ENCODE measurements around the gene INTS15.

- no peak for TF ChIP-seq CTCF (IDR thresholded peaks at IDR 0.05)
- TF ChIP-seq YY1 (IDR thresholded peaks at IDR 0.05; ENCODE audit: low read depth), result no peak
- TF ChIP-seq NFIC (IDR thresholded peaks at IDR 0.05; ENCODE audit: borderline replicate concordance), result no peak
- no peak for TF ChIP-seq EZH2phosphoT487 (IDR thresholded peaks at IDR 0.05; ENCODE audit: borderline replicate concordance, low read depth)
- TF ChIP-seq POLR2AphosphoS5 (IDR thresholded peaks at IDR 0.05; ENCODE audit: low read depth, low read length), result no peak
- no peak for TF ChIP-seq JUND (IDR thresholded peaks at IDR 0.05)
- TF ChIP-seq RFX5 (IDR thresholded peaks at IDR 0.05; ENCODE audit: low read length), result no peak
- TF ChIP-seq, protein P1, sequence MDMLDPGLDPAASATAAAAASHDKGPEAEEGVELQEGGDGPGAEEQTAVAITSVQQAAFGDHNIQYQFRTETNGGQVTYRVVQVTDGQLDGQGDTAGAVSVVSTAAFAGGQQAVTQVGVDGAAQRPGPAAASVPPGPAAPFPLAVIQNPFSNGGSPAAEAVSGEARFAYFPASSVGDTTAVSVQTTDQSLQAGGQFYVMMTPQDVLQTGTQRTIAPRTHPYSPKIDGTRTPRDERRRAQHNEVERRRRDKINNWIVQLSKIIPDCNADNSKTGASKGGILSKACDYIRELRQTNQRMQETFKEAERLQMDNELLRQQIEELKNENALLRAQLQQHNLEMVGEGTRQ (IDR thresholded peaks at IDR 0.05; ENCODE audit: borderline replicate concordance, low read depth, low read length), result no peak
- TF ChIP-seq TAF1 (IDR thresholded peaks at IDR 0.05; ENCODE audit: borderline replicate concordance, low read depth, low read length), result no peak
- no peak for TF ChIP-seq RXRA (IDR thresholded peaks at IDR 0.05; ENCODE audit: borderline replicate concordance, low read depth)
- no peak for TF ChIP-seq GATA2 (CRISPR knock-in tag; IDR thresholded peaks at IDR 0.05)
Measured at GRCh38 chr7:6575281-6576023, 14.4 kb upstream of the INTS15 start.
